HCT116 (cell line): ENCODE measurements around the gene NUMA1.

Experiments
- ATF3 ChIP-seq: IDR thresholded peaks from 2 replicates; pipeline ENCODE4 v1.6.1; 2012
- CTCF ChIP-seq, 3 experiments: fragments of 200-600 bp in 1 of 3; sonication (generic) in 1 of 3; IDR thresholded peaks in 2 of 3; conservative IDR thresholded peaks in 1 of 3; 2 replicates each; pipeline ENCODE4 v1.5.1; 2012 to 2017; ENCODE audit warnings: low read depth in 2 of 3, low read length in 2 of 3, antibody characterized with exemption in 1 of 3, borderline replicate concordance in 1 of 3, control low read depth in 1 of 3, mild to moderate bottlenecking in 1 of 3, mixed read lengths in 1 of 3, mixed run types in 1 of 3, moderate library complexity in 1 of 3; ENCODE audit not compliant: insufficient read depth in 1 of 3
- EGR1 ChIP-seq: IDR thresholded peaks from 2 replicates; pipeline ENCODE4 v1.6.1; 2012; ENCODE audit warnings: low read depth
- EZH2 ChIP-seq: fragments of 200-600 bp; sonication (generic); IDR thresholded peaks from 2 replicates; pipeline ENCODE4 v1.6.1; 2017; ENCODE audit warnings: antibody characterized with exemption, mixed run types
- MAX ChIP-seq: IDR thresholded peaks from 2 replicates; pipeline ENCODE4 v1.6.1; 2012
- POLR2A ChIP-seq: IDR thresholded peaks from 2 replicates; pipeline ENCODE4 v1.7.0; 2011; ENCODE audit warnings: borderline replicate concordance; ENCODE audit not compliant: insufficient read depth, insufficient read length; ENCODE audit errors: extremely low read depth
- RAD21 ChIP-seq: IDR thresholded peaks from 2 replicates; pipeline ENCODE4 v1.6.1; 2012; ENCODE audit warnings: low read depth, mild to moderate bottlenecking
- REST ChIP-seq: IDR thresholded peaks from 2 replicates; pipeline ENCODE4 v1.6.1; 2012; ENCODE audit warnings: low read depth
- SIN3A ChIP-seq: IDR thresholded peaks from 2 replicates; pipeline ENCODE4 v1.6.1; 2012; ENCODE audit warnings: low read depth
- SP1 ChIP-seq: IDR thresholded peaks from 2 replicates; pipeline ENCODE4 v1.6.1; 2012; ENCODE audit warnings: low read depth
- SRF ChIP-seq: IDR thresholded peaks from 2 replicates; pipeline ENCODE4 v1.6.1; 2012; ENCODE audit warnings: low read depth
- ZBTB33 ChIP-seq: IDR thresholded peaks from 2 replicates; pipeline ENCODE4 v1.6.1; 2011; ENCODE audit warnings: mild to moderate bottlenecking, low read length, moderate library complexity; ENCODE audit not compliant: insufficient replicate concordance; ENCODE audit errors: extremely low read depth

GRCh38 chr11:72058416-72059034, 21.8 kb downstream of the NUMA1 start:
- TF ChIP-seq MAX = no peak
- TF ChIP-seq POLR2A = no peak
- TF ChIP-seq CTCF (IDR thresholded peaks at IDR 0.05 in 2 of 3, conservative IDR thresholded peaks at IDR 0.05 in 1 of 3; ENCODE audit: borderline replicate concordance in 1 of 3, insufficient read depth in 1 of 3, low read depth in 2 of 3, low read length in 2 of 3) = no peak
- TF ChIP-seq EZH2 = no peak
- TF ChIP-seq SRF = no peak
- no peak for TF ChIP-seq SIN3A
- no peak for TF ChIP-seq RAD21
- TF ChIP-seq EGR1 = no peak
- no peak for TF ChIP-seq SP1
- no peak for TF ChIP-seq ZBTB33
- TF ChIP-seq ATF3 = no peak
- TF ChIP-seq REST = no peak
